Fibroblast of gingiva (primary cell): Measurements from ENCODE around the gene MRPS5.

Experiments
- DNase-seq: peaks from one replicate; pipeline ENCODE4 v3.0.0-alpha.2; 2011; ENCODE audit warnings: low read depth

Gene MRPS5

DNA sequence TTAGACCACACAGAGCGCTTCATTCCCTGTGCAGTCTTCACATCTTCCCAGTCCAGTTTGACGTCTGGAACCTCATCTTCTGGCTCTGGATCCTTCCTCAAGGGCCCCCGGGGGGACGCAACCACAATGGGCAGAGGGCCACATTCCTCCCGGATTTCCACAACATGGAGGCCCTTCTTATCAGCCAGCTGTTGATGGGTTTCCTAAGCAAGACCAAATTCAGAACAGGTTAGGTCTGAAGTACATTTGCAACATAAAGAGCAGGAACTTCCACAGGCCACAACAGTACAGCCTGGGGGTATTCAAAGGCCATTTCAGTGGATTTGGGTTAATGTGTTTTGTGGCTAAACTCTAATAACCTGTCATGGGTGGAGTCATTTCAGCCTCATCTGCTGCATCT is 34.2 kb downstream of the MRPS5 start:
- DNase-seq, result no peak

DNA sequence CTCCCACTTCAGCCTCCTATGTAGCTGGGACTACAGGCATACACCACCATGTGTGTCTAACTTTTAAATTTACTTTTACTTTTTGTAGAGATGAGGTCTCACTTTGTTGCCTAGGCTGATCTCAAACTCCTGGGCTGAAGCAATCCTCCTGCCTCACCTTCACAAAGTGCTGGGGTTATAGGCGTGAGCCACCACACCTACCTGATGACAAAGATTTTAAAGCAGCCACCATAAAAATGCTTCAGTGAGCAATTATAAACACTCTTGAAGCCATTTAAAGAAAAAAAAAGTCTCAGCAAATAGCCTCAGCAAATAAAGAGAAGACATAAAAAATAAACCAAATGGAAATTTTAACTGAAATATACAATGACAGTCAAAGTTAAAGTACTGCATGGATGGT is 35.6 kb downstream of the MRPS5 start:
- no peak for DNase-seq

DNA sequence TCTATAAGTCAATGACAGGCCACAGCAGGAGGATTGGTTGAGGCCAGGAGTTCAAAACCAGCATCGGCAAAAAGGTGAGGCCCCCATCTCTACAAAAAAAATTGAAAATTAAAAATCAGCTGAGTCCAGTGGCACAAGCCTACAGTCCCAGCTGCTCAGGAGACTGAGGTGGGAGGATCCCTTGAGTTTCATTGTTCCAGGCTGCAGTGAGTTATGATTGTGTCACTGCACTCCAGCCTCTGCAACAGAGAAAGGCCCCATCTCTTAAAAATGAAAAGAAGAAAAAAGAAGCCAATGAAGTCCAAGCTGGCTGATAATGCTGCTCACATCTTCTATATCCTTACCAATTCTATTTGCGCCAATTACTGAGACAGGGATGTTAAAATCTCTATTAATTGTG is 39.1 kb downstream of the MRPS5 start:
- DNase-seq, result no peak

DNA sequence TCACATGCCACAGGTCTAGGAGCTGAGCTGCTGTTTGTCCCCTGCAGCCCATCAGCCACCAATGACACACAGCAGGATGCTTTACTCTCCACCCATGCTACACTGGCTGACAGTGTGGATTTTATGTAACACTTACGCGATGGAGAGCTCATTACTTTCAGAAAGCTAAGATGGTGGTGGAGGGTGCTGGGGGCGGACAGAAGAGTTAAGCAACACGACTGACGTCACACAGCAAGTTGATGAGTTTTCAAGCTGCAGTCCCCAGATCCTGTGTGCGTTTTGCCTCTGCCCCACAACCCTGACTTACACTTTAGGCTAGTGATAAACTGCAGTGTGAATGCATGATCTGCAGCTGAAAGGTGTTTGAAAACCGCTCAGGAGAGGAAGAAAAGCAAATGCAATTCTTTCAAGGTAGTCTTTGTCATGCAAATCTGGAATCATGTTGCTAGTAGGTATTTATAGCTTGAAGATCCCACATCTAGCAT is 42.4 kb downstream of the MRPS5 start:
- no peak for DNase-seq

DNA sequence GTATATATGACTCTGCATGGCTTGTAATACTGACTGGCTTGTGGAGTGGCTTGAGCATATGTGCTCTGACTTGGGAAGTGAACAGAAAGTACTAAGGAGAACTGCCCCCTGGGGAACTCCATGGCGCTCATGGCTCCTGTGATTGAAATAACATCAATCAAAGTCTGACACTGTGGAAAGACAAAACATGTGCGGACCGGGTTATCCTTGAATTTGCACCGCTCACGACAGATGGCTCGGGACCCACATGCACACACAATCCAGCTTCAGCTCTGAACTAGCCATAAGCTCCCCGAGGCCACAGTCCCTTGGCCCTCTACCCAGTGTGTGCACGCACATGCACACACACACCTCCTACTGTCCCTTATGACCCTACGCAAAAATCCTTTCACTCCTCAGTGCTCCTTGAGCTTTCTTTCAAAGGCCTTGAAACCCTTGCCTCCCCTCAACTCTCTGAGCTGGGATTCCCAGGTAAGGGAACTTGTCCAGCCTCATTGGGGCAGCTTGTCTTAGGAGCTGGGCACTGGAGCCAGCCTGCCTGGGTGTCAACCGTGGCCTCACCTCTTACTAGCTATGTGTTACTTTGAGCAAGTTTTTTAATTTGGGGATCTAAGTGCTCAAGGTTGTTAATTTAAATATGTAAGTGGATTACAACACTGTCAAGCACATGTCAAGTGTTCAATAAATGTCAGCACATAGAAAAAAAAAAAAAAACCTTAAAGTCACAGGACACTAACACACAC is 43.6 kb downstream of the MRPS5 start:
- no peak for DNase-seq

DNA sequence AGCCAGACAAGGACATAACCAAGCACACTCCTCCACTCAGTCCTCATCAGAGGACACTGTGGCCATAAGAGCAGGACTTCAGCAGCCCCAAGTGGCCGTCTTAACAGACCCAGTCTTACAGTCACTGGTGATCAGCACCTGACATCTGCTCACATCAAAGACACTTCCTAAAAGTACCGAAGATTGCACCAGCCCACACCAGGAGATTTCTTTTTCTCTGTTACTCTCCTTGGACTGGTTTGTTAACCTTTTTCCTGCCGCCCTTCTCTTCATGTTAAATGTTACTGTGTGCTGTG is 44.1 kb downstream of the MRPS5 start:
- DNase-seq, result no peak

DNA sequence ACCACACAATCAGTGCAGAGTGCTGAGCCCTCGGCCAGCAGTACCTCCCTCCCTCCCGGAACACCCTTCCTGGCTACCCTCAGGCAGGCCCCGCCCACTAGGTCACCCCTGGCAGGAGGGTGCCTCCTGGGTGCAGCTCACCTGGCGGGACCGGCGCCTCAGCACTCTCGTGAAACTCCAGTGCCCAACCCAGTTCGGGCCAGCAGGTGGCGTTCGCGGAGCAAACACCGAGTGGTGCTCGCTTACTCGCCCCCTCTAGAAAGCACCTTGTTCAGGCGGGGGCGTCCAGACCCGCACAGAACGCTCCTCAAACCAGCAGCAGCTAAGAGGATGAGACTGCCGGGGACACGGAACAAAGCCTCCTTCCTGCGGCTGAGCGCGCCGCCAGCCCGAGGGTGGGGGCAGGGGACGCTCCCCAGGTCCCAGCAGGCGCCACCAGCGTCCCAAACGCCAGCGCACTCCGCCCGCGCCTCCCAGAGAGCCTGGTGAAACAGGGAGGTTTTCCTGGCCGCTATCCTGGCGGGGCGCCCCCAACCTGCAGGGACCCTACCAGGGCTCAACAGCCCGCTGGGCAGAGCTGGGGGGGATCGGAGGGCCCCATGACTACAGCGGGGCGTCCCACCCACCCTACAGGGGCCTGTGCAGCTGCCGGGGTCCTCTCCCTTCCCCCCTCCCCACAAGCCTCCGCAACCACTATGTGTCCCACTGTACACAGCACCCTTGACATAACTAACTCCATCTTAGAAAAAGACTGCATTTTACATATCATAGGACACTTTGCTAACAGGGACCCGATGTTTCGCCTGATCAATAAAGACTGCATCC is 44.7 kb downstream of the MRPS5 start:
- peak; percentile 23 for DNase-seq

DNA sequence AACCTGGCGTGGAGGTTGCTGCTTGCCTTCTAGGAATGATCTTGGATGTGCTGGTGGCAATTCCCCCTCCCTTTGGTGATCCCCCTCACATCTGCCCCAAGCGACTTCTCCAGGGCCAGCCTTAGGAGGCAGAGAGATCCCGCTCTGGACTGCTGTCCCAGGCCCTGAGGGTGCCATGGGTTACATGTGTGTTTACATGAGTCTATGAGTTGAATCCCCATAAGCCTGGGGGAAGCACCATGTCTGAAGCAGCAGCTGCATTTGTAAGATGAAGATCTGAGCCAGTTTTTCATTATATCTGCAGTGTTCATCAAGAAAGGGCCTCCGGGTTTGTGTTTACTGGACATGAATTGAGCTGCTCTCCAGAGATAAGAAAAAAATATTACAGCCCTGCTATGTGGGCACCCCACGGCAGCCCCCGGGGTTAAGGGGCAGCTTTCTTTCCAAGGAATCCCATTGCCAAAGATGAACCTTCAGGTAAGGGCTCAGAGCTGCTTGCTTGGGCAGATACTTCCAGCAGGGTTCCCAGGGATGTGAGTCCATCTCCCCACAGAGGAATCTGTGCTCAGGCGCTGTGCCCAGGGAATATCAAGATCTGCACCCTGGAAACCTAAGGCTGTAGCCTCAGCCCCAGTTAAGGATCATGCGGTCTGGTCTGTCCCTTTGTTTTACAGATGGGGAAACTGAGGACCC is 46.0 kb downstream of the MRPS5 start:
- DNase-seq, result no peak

DNA sequence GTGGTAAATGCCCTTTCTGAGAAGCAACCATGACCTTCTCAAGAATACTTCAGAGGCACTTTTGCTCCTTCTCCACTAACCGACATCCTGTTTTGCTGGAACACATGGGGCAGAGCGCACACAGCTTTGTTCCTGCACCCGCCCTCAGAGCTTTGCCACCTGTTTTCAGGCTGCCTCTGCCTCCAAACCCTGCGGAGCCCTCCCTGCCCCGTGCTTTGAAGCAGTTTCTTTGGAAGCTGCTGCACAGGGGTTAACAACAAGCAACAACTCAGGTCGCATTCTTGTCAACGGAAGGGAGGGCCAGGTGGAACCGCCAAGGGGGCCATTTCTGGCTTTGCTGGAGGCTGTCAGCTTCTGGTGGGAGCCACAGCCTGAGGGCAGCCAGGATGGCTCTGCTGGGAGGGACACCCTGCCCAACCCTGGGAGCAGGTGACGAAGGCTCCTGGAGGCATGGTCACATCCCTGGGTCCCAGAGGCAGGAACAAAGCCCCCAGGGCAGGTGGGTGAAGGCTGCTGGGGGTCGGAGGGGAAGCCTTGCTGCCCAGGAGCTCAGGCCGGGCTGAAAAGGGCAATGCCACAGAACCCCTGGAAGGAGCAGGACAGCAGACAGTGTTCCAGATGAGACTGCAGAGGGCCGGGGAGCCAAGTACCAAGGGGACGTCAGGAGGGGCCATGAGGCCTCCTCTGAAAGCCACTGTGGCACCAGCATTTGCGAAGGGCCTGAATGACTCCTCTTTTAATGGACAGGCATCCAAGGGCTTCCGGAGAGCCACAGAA is 46.8 kb downstream of the MRPS5 start:
- DNase-seq, result no peak

DNA sequence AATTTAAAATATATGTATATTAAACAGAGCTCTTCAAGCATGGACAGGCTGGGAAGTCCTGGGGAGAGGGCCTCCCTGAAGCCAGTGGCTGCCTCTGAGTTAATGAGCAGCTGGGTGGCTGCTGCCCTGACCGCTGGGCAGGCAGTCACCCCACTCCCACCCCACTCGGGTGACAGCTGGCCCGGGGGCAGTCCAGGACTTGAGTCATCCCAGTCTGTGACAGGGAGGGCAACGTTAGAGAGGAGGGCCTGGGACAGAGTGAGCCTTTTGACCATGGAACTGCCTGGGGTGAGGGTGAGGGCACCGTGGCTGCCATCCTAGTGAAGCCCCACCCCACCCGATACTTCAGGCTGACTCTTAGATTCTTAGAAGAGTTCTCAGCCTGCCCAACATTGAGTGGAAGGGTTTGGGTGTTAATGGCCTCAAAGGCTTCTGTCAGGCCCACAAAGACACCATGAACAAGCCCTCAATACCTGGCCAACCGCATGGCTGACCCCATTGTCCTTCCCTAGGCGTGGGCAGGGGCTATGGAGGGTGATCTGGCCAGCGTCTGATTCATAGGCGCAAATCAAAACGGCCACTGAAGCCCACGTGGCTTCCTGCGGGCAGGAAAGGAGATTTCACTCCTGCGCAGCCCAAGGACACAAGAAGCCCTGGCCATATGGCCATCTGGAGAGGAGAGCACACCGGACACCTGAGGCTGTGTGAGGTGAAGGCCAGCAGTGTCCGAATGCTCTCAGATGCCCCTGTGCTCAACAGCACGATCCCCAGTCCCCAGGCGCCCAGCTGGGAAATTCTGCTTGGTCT is 47.5 kb downstream of the MRPS5 start:
- no peak for DNase-seq

DNA sequence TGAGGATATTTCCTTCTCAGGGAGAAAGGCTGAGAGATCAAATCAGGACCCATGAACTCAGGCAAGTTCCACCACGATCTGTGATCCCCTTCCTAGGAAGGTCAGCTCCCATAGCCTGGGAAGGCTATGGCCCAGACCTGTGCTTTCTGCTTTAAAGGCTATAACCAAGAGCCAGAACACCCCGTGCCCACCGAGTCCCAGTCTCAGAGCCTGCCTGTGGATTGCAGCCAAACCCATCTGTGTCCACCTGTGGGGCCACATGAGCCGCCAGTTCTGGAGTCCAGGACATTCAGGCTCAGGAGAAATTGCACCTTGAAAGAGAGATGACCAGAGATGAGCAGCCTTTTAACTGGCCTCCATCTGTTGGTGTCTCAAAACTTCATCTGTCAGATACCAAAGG is 49.2 kb downstream of the MRPS5 start:
- DNase-seq, result no peak

DNA sequence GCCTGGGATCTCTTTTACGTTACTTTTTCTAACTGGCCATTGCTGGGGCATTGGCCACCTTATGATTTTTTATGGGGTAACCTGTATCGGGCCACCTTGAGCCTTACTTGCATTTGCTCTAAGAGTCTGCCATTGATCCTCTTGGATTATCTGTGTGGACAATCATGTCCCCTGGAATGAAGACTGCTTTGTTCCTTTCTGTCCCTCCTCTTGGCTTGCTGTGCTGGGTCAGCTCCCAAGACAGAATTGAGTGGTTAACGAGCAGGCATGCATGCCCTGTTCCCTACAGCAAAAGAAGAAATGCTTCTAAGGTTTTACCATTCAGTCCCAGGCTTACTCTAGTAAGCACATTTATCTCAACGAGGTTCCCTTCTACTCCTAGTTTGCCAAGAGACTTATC is 49.8 kb downstream of the MRPS5 start:
- DNase-seq, result no peak

DNA sequence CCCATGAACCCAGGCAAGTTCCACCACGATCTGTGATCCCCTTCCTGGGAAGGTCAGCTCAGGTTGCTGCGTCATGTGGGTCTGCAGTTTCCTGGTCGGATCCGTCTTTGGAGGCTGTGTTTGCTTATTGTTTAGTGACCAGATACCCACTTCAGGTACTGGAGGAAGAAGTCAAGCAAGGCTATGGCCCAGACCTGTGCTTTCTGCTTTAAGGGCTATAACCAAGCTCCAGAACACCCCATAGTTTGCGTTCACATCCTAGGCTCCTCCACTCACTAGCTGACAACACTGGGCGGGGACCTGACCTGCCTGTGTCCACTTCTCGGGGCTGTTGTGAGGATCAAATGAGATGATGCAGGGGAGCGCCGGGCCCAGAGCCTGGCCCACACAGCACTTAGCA is 52.1 kb downstream of the MRPS5 start:
- DNase-seq, result no peak

DNA sequence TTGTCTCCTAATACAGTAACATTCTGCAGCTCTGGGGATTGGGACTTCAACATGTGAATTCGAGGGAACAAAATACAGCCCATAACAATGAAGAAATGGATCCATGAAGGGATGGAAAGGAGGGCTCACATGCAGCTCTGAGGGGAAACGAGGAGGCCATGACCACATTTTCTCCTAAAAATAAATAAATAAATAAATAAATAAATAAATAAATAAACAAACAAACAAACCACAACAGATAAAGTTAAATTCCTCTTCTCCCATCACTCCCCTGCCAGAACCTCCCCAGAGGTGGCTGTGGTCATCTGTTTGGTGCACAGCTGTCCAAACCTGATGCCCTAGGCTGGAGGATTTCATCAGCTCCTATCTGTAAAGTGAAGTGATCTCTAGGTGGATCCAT is 53.4 kb downstream of the MRPS5 start:
- no peak for DNase-seq

DNA sequence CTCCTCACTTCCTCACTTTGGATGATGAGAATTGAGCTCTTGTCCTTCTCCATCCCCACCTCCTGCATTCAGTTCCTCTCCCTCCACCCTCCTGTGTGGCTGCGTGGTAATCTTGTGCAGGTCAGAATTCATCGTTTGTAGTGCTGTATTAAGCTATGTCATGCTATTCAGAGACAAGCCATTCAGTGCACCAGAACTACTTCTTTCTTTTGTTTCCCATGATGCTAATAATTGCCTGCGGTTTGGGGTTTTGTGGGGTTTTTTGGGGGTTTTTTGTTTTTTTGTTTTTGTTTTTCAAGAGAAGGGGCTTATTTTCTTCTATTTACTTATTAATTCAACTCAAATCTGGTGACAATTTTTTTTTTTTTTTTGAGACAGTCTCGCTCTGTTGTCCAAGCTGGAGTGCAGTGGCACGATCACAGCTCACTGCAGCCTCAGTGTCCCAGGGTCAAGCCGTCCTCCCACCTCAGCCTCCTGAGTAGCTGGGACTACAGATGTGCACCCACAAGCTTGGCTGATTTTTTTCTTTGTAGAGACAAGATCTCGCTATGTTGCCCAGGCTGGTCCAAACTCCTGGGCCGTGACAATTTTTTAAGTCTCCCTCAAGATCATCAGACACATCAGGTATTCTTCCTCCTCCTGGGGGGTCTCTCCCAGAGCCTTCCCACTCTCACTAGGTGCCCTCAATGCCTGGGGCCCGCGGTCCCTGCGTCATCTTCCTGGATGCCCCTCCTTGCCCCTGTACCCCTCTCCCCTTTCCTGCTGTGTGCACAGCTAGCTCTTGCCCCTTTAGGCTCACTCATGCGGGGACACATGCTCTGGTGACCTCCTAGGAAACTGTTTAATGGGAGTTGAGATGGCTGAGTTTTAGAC is 58.3 kb downstream of the MRPS5 start:
- DNase-seq, result no peak

DNA sequence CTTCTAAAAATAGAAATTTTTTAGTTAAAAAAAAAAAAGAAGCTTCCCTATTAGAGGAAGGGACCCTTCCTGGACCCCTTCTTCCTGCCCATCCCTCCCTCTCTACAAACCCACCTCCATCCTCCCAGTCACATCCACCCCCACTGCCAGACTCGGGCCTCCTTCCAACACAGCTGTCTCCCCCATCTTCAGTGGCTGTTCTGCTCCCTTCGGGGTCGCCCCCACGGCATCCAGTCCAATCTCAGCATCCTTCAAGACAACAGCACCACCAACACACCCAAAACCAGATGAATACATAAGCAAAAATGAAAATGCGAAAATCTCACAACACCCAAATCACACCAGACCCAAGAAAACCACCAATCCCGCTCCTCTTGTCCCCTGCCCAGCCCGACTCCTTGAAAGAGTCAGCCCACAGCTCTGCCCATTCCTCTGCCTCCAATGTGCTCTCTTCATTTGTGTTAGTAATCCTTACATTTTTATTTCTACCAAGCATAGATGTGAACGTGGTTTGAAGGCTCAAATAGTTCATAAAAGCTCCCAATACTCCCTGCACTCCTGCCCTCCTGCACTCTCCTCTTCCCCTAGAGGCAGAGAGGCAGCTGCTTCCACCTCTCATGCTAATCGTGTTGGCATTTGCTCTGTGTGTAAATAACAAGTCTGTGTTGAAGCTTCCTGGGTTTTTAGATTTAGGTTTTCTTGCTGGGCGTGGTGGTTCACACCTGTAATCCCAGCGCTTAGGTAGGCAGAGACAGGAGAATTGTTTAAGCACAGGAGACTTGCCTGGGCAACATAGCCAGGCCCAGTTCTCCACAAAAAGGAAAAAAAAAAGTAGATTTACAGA is 59.1 kb downstream of the MRPS5 start:
- DNase-seq, result no peak

DNA sequence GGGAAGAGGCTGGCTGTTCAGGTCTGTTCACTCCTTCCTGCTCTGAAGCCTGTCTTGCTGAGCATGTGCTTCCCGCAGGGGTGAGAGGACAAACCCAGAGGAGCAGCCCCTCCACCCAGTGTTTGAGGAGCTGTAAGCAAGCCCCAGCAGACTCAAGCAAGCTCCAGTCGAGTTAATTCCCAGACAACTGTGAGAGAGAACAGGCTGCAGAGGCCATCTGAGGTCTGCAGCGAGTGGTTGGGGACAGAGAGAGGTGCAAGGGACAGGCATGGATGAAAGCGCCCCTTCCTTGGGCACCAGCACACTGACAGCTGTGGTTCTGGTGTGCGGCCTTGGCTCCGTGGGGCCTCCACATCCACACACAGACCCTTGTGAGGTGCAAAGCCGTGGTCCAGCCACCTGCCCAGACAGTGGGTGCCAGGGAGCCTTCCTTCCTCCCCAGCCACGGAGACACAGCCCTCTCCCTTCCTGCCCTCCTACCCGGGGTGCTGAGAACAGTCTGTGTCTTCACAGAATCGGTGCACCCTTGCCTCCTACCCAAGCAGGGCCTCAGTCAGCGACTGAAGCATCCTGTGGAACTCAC is 59.9 kb downstream of the MRPS5 start:
- no peak for DNase-seq

DNA sequence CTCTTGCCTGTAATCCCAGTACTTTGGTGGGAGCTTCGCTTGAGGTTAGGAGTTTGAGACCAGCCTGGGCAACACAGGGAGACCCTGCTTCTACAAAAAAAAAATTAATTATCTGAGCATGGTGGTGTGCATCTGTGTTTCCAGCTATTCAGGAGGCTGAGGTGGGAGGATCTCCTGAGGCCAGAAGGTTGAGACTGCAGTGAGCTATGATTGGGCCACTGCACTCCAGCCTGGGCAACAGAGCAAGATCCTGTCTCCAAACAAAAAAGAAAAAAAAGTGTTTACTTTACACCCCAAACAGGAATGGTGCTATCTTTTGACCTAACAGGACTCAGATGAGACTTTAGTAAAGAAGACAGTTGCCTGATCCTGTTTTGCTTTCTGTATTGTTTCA is 60.5 kb downstream of the MRPS5 start:
- DNase-seq, result no peak

DNA sequence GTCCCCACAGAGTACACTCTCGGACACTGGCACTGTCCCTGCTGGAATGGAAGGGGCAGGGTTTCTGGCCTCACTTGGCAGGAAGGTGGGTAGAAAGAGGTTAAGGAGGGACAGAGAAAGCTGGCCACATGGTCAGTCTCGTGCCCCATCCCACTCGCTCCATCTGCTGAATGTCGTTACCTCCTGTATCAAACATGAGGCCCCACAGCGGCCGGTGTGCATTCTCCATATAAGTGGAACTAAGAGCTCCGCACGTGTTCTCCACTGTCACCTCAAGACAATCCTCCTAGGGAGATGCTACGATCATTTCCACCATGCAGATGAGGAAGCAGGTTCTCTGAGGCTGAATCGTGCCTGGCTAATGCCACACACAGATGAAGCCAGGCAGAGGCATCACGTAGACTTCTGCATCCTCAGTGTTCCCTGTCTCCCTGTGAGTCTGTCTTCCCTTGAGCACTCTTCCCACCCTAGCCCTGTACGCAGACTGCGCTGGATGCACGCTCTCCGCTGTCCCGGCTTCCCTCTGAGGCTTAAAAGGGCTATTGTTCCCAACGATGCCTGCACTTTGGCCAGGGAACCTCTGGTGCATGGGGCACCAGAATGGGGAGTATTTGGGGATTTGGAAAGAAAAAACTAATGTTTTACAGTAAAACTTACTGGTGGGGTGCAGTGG is 61.0 kb downstream of the MRPS5 start:
- DNase-seq, result no peak
